NCI-H1092 (cell line): ENCODE measurements around the gene PHLPP1.
"Not testable (repeated sequence)": the region's sequence is repeated elsewhere in the genome, so short reads cannot be mapped to it uniquely, and the experiment has no call there.

Source experiments
- DNase-seq: peaks from one replicate; lab custom pipeline; 2025; lab: John Stamatoyannopoulos, UW

Gene PHLPP1

GRCh38 chr18:62894681-62895390 is 179.5 kb downstream of the PHLPP1 start:
- DNase-seq: no peak

GRCh38 chr18:62897153-62897552 is 181.8 kb downstream of the PHLPP1 start:
- no peak for DNase-seq

- no peak for DNase-seq
These were observed 183.0 kb downstream of the PHLPP1 start for GRCh38 chr18:62898359-62898758.

- DNase-seq: no peak
These were observed 184.2 kb downstream of the PHLPP1 start for GRCh38 chr18:62899534-62899933.

GRCh38 chr18:62900132-62900883 is 185.0 kb downstream of the PHLPP1 start:
- DNase-seq: no peak

- DNase-seq: no peak
These were observed 187.4 kb downstream of the PHLPP1 start for GRCh38 chr18:62902776-62903175.

- DNase-seq: no peak
These were observed 189.3 kb downstream of the PHLPP1 start for GRCh38 chr18:62904396-62905285.

GRCh38 chr18:62912885-62913284 is 197.5 kb downstream of the PHLPP1 start:
- DNase-seq: no peak

- not testable (repeated sequence) for DNase-seq
These were observed 198.5 kb downstream of the PHLPP1 start for GRCh38 chr18:62913824-62914223.

GRCh38 chr18:62914871-62915392 is 199.6 kb downstream of the PHLPP1 start:
- DNase-seq: no peak

- no peak for DNase-seq
These were observed 203.0 kb downstream of the PHLPP1 start for GRCh38 chr18:62918361-62918760.

GRCh38 chr18:62919109-62919838 is 203.9 kb downstream of the PHLPP1 start:
- no peak for DNase-seq

GRCh38 chr18:62925031-62925688 is 209.8 kb downstream of the PHLPP1 start:
- no peak for DNase-seq

- no peak for DNase-seq
These were observed 213.0 kb downstream of the PHLPP1 start for GRCh38 chr18:62928326-62928725.

GRCh38 chr18:62933261-62933887 is 218.0 kb downstream of the PHLPP1 start:
- DNase-seq: no peak

- no peak for DNase-seq
These were observed 220.7 kb downstream of the PHLPP1 start for GRCh38 chr18:62935994-62936393.

- no peak for DNase-seq
These were observed 221.7 kb downstream of the PHLPP1 start for GRCh38 chr18:62937065-62937464.

- DNase-seq: no peak
These were observed 222.7 kb downstream of the PHLPP1 start for GRCh38 chr18:62938006-62938405.

- no peak for DNase-seq
These were observed 223.1 kb downstream of the PHLPP1 start for GRCh38 chr18:62938487-62938886.

GRCh38 chr18:62939433-62939832 is 224.1 kb downstream of the PHLPP1 start:
- no peak for DNase-seq

GRCh38 chr18:62939926-62940325 is 224.6 kb downstream of the PHLPP1 start:
- DNase-seq: no peak
